GM21515 (cell line): ENCODE data around the gene EMILIN2.
"Not testable (repeated sequence)": the region's sequence is repeated elsewhere in the genome, so short reads cannot be mapped to it uniquely, and the experiment has no call there.

Source experiments
- ATAC-seq: cut with Tn5 transposase; IDR thresholded peaks from one replicate; pipeline ENCODE4 v1.9.1; 2021; ENCODE audit not compliant: unreplicated experiment

Gene EMILIN2

GRCh38 chr18:2846636-2847316 lies at the start of gene EMILIN2:
EMILIN2 (plus strand) TSS chr18:2847006; CDS start chr18:2847189, 183 bp downstream.
- ATAC-seq = peak; percentile 61

GRCh38 chr18:2797951-2798350 lies 48.9 kb upstream of the EMILIN2 start:
- ATAC-seq = peak; percentile 70

- ATAC-seq = no peak
Measured at GRCh38 chr18:2799369-2799768, 47.4 kb upstream of the EMILIN2 start.

GRCh38 chr18:2805970-2806943 lies 40.5 kb upstream of the EMILIN2 start:
- ATAC-seq = no peak

- ATAC-seq = not testable (repeated sequence)
Measured at GRCh38 chr18:2808640-2809039, 38.2 kb upstream of the EMILIN2 start.

GRCh38 chr18:2809666-2810183 lies 37.1 kb upstream of the EMILIN2 start:
- not testable (repeated sequence) for ATAC-seq

- no peak for ATAC-seq
Measured at GRCh38 chr18:2811416-2811815, 35.4 kb upstream of the EMILIN2 start.

GRCh38 chr18:2814928-2815327 lies 31.9 kb upstream of the EMILIN2 start:
- ATAC-seq = no peak

- no peak for ATAC-seq
Measured at GRCh38 chr18:2818281-2818680, 28.5 kb upstream of the EMILIN2 start.

GRCh38 chr18:2821695-2822094 lies 25.1 kb upstream of the EMILIN2 start:
- ATAC-seq = no peak

- ATAC-seq = no peak
Measured at GRCh38 chr18:2822213-2822921, 24.4 kb upstream of the EMILIN2 start.

GRCh38 chr18:2823202-2823601 lies 23.6 kb upstream of the EMILIN2 start:
- no peak for ATAC-seq

GRCh38 chr18:2823966-2824365 lies 22.8 kb upstream of the EMILIN2 start:
- no peak for ATAC-seq

- ATAC-seq = no peak
Measured at GRCh38 chr18:2824865-2825264, 21.9 kb upstream of the EMILIN2 start.

- ATAC-seq = no peak
Measured at GRCh38 chr18:2825613-2826175, 21.1 kb upstream of the EMILIN2 start.

- ATAC-seq = no peak
Measured at GRCh38 chr18:2826581-2826980, 20.2 kb upstream of the EMILIN2 start.

- ATAC-seq = no peak
Measured at GRCh38 chr18:2827061-2827460, 19.7 kb upstream of the EMILIN2 start.

- not testable (repeated sequence) for ATAC-seq
Measured at GRCh38 chr18:2836118-2836517, 10.7 kb upstream of the EMILIN2 start.

- not testable (repeated sequence) for ATAC-seq
Measured at GRCh38 chr18:2837290-2837689, 9.5 kb upstream of the EMILIN2 start.

- ATAC-seq = no peak
Measured at GRCh38 chr18:2839202-2839601, 7.6 kb upstream of the EMILIN2 start.

- ATAC-seq = no peak
Measured at GRCh38 chr18:2840521-2840920, 6.3 kb upstream of the EMILIN2 start.
